Measurements from ENCODE around the gene FAIM2.
"Not testable (repeated sequence)": the region's sequence is repeated elsewhere in the genome, so short reads cannot be mapped to it uniquely, and the experiment has no call there.

The FAIM2 gene

GRCh38 chr12:49877066-49877465, 26.6 kb downstream of the FAIM2 start:
- no peak for DNase-seq

GRCh38 chr12:49876070-49876469, 27.6 kb downstream of the FAIM2 start:
- no peak for DNase-seq

GRCh38 chr12:49875115-49875720, 28.5 kb downstream of the FAIM2 start:
- no peak for DNase-seq

GRCh38 chr12:49874142-49874897, 29.4 kb downstream of the FAIM2 start:
- no peak for DNase-seq

GRCh38 chr12:49873361-49873934, 30.3 kb downstream of the FAIM2 start:
- DNase-seq = no peak

GRCh38 chr12:49872781-49873181, 30.9 kb downstream of the FAIM2 start:
- DNase-seq = no peak

- DNase-seq = no peak
Measured at GRCh38 chr12:49872381-49872780, 31.3 kb downstream of the FAIM2 start.

- DNase-seq = not testable (repeated sequence)
Measured at GRCh38 chr12:49871811-49872251, 31.9 kb downstream of the FAIM2 start.

GRCh38 chr12:49871263-49871561, 32.5 kb downstream of the FAIM2 start:
- no peak for DNase-seq

GRCh38 chr12:49870501-49871262, 33.0 kb downstream of the FAIM2 start:
- DNase-seq = no peak

- no peak for DNase-seq
Measured at GRCh38 chr12:49869816-49870500, 33.7 kb downstream of the FAIM2 start.

GRCh38 chr12:49868952-49869815, 34.5 kb downstream of the FAIM2 start:
- DNase-seq = peak; percentile 98

- DNase-seq = no peak
Measured at GRCh38 chr12:49868449-49868848, 35.3 kb downstream of the FAIM2 start.

- no peak for DNase-seq
Measured at GRCh38 chr12:49867570-49868341, 35.9 kb downstream of the FAIM2 start.

- DNase-seq = peak; percentile 36
Measured at GRCh38 chr12:49866859-49867569, 36.7 kb downstream of the FAIM2 start.

GRCh38 chr12:49865782-49866135, 37.9 kb downstream of the FAIM2 start:
- no peak for DNase-seq

GRCh38 chr12:49865109-49865781, 38.5 kb downstream of the FAIM2 start:
- no peak for DNase-seq

- DNase-seq = no peak
Measured at GRCh38 chr12:49864798-49865090, 39.0 kb downstream of the FAIM2 start.

GRCh38 chr12:49863946-49864797, 39.5 kb downstream of the FAIM2 start:
- no peak for DNase-seq

All from NCI-H1092 (cell line).